K562 (cell line): Measurements from ENCODE around the gene TRAP1. TPM values are rescaled to one million over a fixed set of nuclear protein-coding genes. Genes with fewer than 3 reads are reported as not detected.
A peak's percentile ranks its signal among the peaks of the same experiment; 100 is the strongest.
"Not testable (repeated sequence)": the region's sequence is repeated elsewhere in the genome, so short reads cannot be mapped to it uniquely, and the experiment has no call there.

Experiments used
- ATAC-seq: fragments of 200-7000 bp; cut with Tn5 transposase; 3 replicates; pipeline ENCODE4 v1.9.1; 2020; ENCODE audit warnings: moderate library complexity
- BruUV-seq: library from RNA; stranded (reverse); fragments of 400-500 nt; replicated peaks from 2 replicates; lab custom pipeline; 2021; lab: Mats Ljungman, UMichigan
- CTCF ChIA-PET: fragments of 300-600 bp; formaldehyde crosslinking; extraction: SDS; loops from one replicate; lab custom pipeline; 2021; ENCODE audit warnings: low intra/inter-chr PET ratio; lab: Yijun Ruan, JAX
- POLR2A ChIA-PET: fragments of 300-600, 350-650 bp; sonication (Branson Sonifier 250); formaldehyde crosslinking; extraction: SDS; loops from one replicate; lab custom pipeline; 2021; ENCODE audit warnings: antibody characterized with exemption, inconsistent platforms; lab: Yijun Ruan, JAX
- DNase-seq, 4 experiments: peaks; one replicate each; pipeline versions ENCODE4 v3.0.0 to v3.0.0-alpha.2; 2011 to 2018; ENCODE audit warnings: low spot score in 3 of 4, mixed read lengths in 3 of 4; ENCODE audit errors: extremely low read depth in 1 of 4
- FAIRE-seq: peaks from 2 replicates; lab custom pipeline; 2011; peaks lifted over from hg19 to GRCh38; lab: Jason Lieb, UNC
- H2AFZ ChIP-seq: 2 replicates; pipeline ENCODE4 v1.6.0; 2011; ENCODE audit warnings: low read depth, low read length, control low read depth, inconsistent platforms
- H3K27ac ChIP-seq: fragments of 200-600 bp; 3 replicates; pipeline ENCODE4 v1.8.0; 2011; ENCODE audit warnings: low read depth, mild to moderate bottlenecking, control low read depth, inconsistent platforms, low read length, moderate library complexity, mixed read lengths; ENCODE audit errors: extremely low read depth
- H3K27me3 ChIP-seq, 2 experiments: fragments of 300-600 bp in 1 of 2; 2 replicates in 1 of 2; 3 replicates in 1 of 2; pipeline versions ENCODE4 v1.6.0 to v1.8.0; 2011; ENCODE audit warnings: inconsistent platforms in 2 of 2, low read length in 2 of 2, mild to moderate bottlenecking in 1 of 2, mixed read lengths in 1 of 2, moderate library complexity in 1 of 2; ENCODE audit not compliant: control insufficient read depth in 2 of 2, insufficient read depth in 2 of 2
- H3K36me3 ChIP-seq: fragments of 300-600 bp; 3 replicates; pipeline ENCODE4 v1.8.0; 2011; ENCODE audit warnings: mild to moderate bottlenecking, low read length, inconsistent platforms; ENCODE audit not compliant: control insufficient read depth, insufficient read depth
- H3K4me1 ChIP-seq, 2 experiments: fragments of 200-600 bp in 1 of 2; replicated peaks in 1 of 2; 2 replicates in 1 of 2; 3 replicates in 1 of 2; pipeline versions ENCODE4 v1.5.1 to v1.8.0; 2011; ENCODE audit warnings: inconsistent platforms in 2 of 2, low read length in 2 of 2, mild to moderate bottlenecking in 1 of 2, mixed read lengths in 1 of 2, moderate library complexity in 1 of 2; ENCODE audit not compliant: control insufficient read depth in 2 of 2, insufficient read depth in 2 of 2
- H3K4me2 ChIP-seq: 2 replicates; pipeline ENCODE4 v1.6.1; 2011; ENCODE audit warnings: low read length, control low read depth, inconsistent platforms, mixed read lengths; ENCODE audit not compliant: insufficient read depth
- H3K4me3 ChIP-seq: fragments of 200-600 bp; sonication (generic), shearing (Covaris generic); 2 replicates; pipeline ENCODE4 v1.5.1; 2016; ENCODE audit warnings: control low read depth, inconsistent platforms
- H3K79me2 ChIP-seq: fragments of 200-600 bp; 3 replicates; pipeline ENCODE4 v1.8.0; 2011; ENCODE audit warnings: low read length, inconsistent platforms; ENCODE audit not compliant: control insufficient read depth, insufficient read depth
- H3K9ac ChIP-seq, 2 experiments: 2 replicates each; pipeline versions ENCODE4 v1.6.0 to v1.6.1; 2011; ENCODE audit warnings: low read depth in 2 of 2, low read length in 2 of 2, control low read depth in 1 of 2, inconsistent platforms in 1 of 2, mild to moderate bottlenecking in 1 of 2, mixed read lengths in 1 of 2; ENCODE audit not compliant: insufficient read depth in 1 of 2
- H3K9me1 ChIP-seq: one replicate; pipeline ENCODE4 v1.6.0; 2011; ENCODE audit warnings: inconsistent platforms, mild to moderate bottlenecking, low read length, moderate library complexity; ENCODE audit not compliant: control insufficient read depth, insufficient read depth
- H3K9me3 ChIP-seq: replicated peaks from 2 replicates; pipeline ENCODE4 v1.5.1; 2011; ENCODE audit warnings: low read depth, low read length, inconsistent platforms; ENCODE audit not compliant: control insufficient read depth, insufficient read depth
- H4K20me1 ChIP-seq: replicated peaks from 2 replicates; pipeline ENCODE4 v1.6.1; 2011; ENCODE audit warnings: low read length, inconsistent platforms, mixed read lengths; ENCODE audit not compliant: control insufficient read depth, insufficient read depth
- PHF21A ChIP-seq: fragments of 450-650 bp; IDR thresholded peaks from 2 replicates; pipeline ENCODE4 v1.6.1; 2017; ENCODE audit warnings: low read depth, borderline replicate concordance
- POLR2A ChIP-seq: fragments of 450-650 bp; conservative IDR thresholded peaks from 2 replicates; pipeline ENCODE4 v1.6.1; 2016
- POLR2G ChIP-seq: fragments of 200-400 bp; formaldehyde crosslinking; IDR thresholded peaks from 2 replicates; pipeline ENCODE4 v1.6.1; 2017; ENCODE audit warnings: low read depth, mild to moderate bottlenecking, antibody characterized with exemption, low read length, moderate library complexity
- SUPT5H ChIP-seq: fragments of 450-650 bp; IDR thresholded peaks from 2 replicates; pipeline ENCODE4 v1.6.1; 2016
- WGBS: fragments of 100-300 bp; shearing (Covaris generic); methylation state at CpG from one replicate; pipeline ENCODE4 v1.1.6; 2016; ENCODE audit warnings: low coverage, mixed read lengths; ENCODE audit not compliant: insufficient coverage; ENCODE audit errors: missing lambda C conversion rate; 5-methylcytosine and 5-hydroxymethylcytosine counted together
- in situ Hi-C: fragments of 300-500 bp; cut with MboI; formaldehyde crosslinking; loops from 4 replicates; pipeline ENCODE4 v1.15.0; 2018; ENCODE audit warnings: inconsistent platforms, mixed read lengths
- intact Hi-C: fragments of 100-400 bp; cut with micrococcal nuclease; formaldehyde crosslinking; loops from 2 replicates; pipeline ENCODE4 v1.14.2; 2022
- polyA plus RNA-seq, 8 experiments: library from polyadenylated mRNA; depleted of rRNA in 4 of 8; stranded (reverse) in 5 of 8; unstranded in 3 of 8; fragments of >200 nt; fragmentation: Nextera tagmentation in 2 of 8; fragmentation: Illumina TruSeq in 1 of 8; extraction: Ambion mirVana in 2 of 8; extraction: Trizol in 1 of 8; gene quantifications; 2 replicates each; pipeline versions ENCODE4 v1.2.1 to v1.2.3, GENCODE V29; 2011 to 2014; ENCODE audit warnings: inconsistent platforms in 1 of 8, missing spikeins in 1 of 8
- total RNA-seq, 7 experiments: library from RNA; depleted of rRNA in 6 of 7; stranded (reverse); fragments of >200 nt in 6 of 7; fragmentation: Illumina TruSeq in 2 of 7; extraction: Trizol in 2 of 7; gene quantifications; 2 replicates each; pipeline versions ENCODE4 v1.2.1 to v1.2.3, GENCODE V29; 2011 to 2021; ENCODE audit warnings: low replicate concordance in 1 of 7

The TRAP1 gene
- total and polyA plus RNA-seq, 9 of the 15 experiments (the other 6 are each of a cell fraction or from before 2014, with no cell fraction given) = 19.1 to 436 (median 301) TPM

DNA sequence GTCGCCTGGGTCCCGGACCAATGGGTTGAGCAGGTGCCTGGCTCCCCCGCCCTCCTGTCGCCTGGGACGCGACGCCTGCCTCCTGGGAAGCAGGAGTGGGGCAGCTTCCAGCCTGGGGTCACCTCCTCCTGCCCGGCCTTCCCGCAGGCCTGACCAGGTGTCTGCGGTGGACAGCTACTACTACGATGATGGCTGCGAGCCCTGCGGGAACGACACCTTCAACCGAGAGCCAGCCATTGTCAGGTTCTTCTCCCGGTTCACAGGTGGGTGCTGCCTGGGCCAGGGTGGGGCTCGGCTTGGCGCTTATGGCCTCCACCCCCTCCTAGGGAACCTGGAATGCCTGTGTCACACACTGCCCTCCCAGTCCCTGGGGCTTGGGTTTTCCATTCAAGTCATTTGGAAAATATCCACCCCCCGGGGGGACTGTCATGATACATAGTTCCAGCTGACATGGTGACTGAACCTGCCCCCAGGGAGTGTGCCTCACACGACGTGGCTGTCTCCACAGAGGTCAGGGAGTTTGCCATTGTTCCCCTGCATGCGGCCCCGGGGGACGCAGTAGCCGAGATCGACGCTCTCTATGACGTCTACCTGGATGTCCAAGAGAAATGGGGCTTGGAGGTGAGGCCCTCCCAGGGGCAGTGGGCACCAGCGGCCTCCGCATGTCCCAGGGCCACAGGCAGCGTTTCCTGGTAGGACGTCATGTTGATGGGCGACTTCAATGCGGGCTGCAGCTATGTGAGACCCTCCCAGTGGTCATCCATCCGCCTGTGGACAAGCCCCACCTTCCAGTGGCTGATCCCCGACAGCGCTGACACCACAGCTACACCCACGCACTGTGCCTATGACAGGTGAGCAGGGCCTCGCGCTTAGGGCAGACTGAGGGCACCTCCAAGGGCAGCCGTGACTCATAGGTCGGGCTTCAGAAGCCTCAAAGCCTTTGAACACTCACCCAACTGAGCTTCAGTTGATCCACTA lies 60.5 kb downstream of the TRAP1 start:
- Histone ChIP-seq H3K79me2 (no peaks in the 10 kb centered on the region), H3K27ac (no peak overlapping the region), H3K27me3 (no peaks in the 10 kb centered on the region), H3K9me3 (no peaks in the 10 kb centered on the region), H3K4me1 (peaks cover 6 to 24% of the 10 kb centered on the region in 2 experiments; a peak in 4 of 5 replicates), H2AFZ (no peak overlapping the region), H3K9me1 (no peaks in the 10 kb centered on the region), H3K4me2 (no peak overlapping the region), H3K4me3 (no peak overlapping the region), H4K20me1 (no peaks in the 10 kb centered on the region), H3K36me3 (peaks cover 91% of the 10 kb centered on the region), H3K9ac (peak overlapping the region in 1 of 2 experiments; percentile 23; a peak in 1 of 4 replicates)
- no peak for DNase-seq
- intact Hi-C loops = no loop called here
- no peak for ATAC-seq
- TF ChIP-seq SUPT5H = 0 out of 2 replicates have a peak, but pooled peaks have one; percentile 13
- TF ChIP-seq POLR2G = peak; percentile 28
- no peak for TF ChIP-seq PHF21A
- TF ChIP-seq POLR2A = peak; percentile 26
- FAIRE-seq = no peak
- in situ Hi-C loops = no loop called here
- ChIA-PET CTCF (no interaction called here), POLR2A (interaction anchor here (2.6 kb wide), 1 partner anchor 26 kb away, joined by 10 read pairs; no protein-coding TSS in a partner anchor)
- WGBS = 97% methylated on average over 26 of the region's 42 CpGs
- no TSS peak for BruUV-seq

DNA sequence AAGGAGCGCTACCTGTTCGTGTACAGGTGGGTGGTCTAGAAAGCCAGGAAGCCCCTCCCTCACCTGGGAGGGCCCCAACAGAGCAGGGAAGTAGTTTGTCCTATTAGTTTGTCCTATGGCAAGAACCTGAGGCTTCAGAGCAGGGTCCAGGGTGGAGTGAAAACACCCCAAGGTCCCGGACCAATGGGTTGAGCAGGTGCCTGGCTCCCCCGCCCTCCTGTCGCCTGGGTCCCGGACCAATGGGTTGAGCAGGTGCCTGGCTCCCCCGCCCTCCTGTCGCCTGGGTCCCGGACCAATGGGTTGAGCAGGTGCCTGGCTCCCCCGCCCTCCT lies 61.2 kb downstream of the TRAP1 start:
- H3K27me3 ChIP-seq, in situ Hi-C loops, H3K79me2 ChIP-seq, H3K27ac ChIP-seq, H3K4me3 ChIP-seq, H3K9me1 ChIP-seq, H2AFZ ChIP-seq, CTCF ChIA-PET, H3K9ac ChIP-seq, H4K20me1 ChIP-seq, DNase-seq, BruUV-seq, H3K4me2 ChIP-seq, ATAC-seq, intact Hi-C loops, FAIRE-seq, H3K9me3 ChIP-seq: not testable (repeated sequence)
- Histone ChIP-seq H3K4me1 (peaks cover 6 to 28% of the 10 kb centered on the region in 2 experiments; a peak in 4 of 5 replicates), H3K36me3 (peaks cover 87% of the 10 kb centered on the region)
- 93% methylated on average over 3 of the region's 10 CpGs for WGBS
- POLR2A ChIA-PET = interaction anchor here (2.6 kb wide), 1 partner anchor 27 kb away, joined by 10 read pairs; no protein-coding TSS in a partner anchor
